GM19324 (cell line): ENCODE measurements around the gene ISOC1.

ENCODE experiments used
- ATAC-seq: cut with Tn5 transposase; IDR thresholded peaks from one replicate; pipeline ENCODE4 v1.9.1; 2021; ENCODE audit warnings: mild to moderate bottlenecking, moderate library complexity; ENCODE audit not compliant: unreplicated experiment, low FRiP score

Gene ISOC1

DNA sequence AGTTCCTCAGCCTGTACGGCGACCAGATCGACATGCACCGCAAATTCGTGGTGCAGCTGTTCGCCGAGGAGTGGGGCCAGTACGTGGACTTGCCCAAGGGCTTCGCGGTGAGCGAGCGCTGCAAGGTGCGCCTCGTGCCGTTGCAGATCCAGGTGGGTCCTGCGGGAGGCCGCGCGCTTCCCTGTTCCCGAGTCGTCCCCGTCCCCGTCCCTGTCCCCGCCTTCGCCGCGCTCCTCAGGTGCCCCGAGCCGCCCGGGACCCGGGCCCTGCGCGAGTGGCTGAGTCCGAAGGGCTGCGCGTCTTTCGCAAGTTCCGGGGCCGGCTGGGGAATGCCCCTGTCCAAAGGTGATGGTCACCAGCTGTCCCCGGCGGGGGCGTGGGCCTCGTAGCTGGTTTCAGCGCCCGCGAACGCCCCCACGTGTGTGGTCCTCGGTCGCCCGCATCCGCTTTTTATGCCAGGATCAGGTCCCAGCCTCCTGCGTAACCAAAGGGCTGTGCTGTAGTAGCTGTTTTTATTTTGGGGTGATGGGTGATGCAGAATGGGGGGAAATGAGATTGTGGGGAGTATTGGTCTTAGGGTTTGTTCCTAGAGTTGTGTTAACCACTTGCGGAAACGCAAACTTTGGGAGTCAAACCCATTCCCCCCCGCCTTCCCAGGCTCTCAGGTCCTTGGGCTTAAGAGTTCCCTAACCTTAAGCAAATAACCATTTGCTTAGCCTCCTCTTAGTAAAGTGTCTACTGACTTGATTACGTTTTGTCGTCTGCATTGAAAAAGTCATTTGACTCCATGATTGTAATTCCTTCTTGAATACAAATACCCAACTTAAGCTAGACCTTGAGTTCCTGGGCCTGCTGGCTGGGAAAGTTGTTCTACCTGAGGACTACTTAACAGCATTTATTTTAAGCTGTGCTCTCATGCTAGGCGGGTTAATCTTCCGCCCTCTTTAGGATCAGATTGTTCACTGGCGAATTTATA, 663 bp downstream of the ISOC1 start:
- peak; percentile 48 for ATAC-seq

DNA sequence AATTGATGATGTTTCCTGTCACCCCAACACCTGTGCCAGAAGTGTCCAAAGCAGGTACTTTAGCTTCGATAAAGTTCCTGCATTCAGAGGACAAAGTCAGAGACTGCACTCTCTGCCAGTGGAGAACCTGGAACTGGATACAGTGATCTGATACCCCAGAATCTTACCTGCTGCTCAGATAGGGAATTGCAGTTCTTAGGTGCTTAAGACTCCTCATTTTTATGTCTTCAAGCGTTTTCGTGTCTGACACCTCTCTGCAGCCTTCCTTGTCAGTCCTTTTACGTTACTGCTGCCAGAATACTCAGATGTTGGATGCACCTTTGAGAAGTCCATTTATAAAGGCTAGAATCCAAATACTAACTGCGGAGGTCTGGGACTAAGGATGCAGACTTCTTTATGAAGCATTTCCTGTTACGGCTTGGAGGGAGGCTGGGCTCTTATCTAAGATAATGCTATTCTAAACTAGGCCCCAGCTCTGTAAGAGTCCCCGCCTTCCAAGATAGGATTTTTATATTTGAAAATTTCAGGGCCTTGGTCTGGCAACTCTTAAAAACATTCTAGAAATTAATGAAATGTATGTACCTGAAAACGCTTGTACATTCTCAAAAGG, 1.9 kb downstream of the ISOC1 start:
- ATAC-seq: no peak

DNA sequence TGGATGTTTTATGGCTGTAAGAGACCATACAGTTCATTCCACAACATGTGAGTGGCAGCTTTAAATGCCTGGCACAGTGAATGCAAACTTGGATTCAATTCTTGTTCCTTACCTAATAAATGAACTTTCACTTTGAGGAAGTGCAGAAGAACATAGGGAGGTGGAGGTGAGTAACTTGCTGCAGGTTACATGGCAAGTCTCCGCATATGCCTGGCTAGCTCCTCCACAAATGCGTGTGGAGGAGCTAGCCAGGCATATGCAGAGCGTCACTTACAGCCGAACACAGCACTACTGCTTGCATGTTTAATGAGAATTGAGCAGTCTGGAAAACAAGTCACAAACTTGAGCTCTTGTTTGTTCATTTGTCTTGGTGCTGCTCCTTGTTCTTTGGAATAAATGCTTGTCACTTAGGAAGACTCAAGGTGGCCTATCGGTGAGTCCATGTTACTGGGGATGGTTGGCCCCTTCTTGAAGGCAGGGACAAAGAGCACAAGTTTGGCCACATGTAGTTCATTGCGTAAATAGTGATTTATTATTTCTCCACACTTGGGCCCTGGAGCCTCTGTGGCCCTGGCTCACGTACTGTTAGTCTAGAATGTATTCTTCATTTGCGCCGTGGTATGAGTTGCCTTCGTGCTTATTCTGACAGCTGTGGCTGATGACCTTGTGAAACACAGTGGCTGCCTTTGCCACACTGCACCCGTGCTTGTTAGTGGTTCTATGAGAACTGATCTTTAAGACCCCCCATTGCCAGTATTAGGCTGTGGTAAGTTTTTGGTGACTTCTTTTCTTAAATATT, 3.1 kb downstream of the ISOC1 start:
- no peak for ATAC-seq

DNA sequence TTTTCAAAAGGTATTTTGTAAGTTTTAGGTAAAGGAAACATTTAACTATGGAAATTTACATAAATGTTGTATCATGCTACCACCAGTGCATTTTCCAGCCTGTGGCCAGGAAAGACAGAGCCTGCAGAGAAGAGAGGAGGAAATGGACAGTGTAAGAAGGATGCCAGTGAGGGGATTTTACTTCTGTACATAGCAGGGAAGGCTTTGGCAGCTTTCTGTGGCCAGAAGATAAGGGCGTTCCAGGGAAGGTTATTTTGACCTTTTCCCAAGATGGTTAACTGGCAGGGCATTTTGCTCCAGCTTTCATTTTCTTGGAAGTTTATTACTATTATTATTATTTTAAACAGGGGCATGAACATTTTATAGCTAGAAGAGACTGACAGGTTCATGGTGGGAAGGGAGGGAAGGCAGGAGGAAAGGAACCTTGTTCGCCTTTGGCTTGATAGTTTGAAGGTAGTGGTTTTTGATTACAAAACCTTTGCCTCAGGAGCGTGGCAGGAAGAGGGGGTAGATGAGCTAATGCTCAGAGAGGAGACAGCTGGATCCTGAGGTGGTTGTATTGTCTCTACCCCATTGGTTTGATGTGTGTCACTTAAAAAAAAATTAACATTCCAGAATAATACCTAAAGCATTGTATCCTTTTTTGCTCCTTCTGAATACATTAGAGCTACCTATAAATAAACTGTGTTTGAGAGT, 4.1 kb downstream of the ISOC1 start:
- ATAC-seq: no peak

- ATAC-seq: no peak
Observed at GRCh38 chr5:129099184-129099569, 4.6 kb downstream of the ISOC1 start.

- ATAC-seq: no peak
Observed at GRCh38 chr5:129101794-129102193, 7.2 kb downstream of the ISOC1 start.

DNA sequence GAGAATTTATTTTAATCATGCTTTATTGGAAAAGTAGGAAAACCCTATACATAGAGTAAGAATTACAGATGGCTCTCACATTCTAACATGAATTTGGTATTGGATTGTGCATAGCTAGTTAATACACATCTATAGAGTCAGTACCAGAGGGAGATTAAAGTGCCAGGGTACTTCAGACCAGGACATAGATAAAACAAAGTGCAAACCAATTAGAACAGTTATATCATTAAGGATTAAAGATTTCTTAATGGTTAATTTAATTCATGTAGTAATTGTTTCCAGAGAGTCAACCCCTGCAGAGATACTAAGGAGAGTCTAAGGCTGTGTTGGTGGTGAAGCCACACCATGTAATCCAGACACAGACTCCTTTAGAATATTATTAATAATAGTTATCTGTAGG, 8.8 kb downstream of the ISOC1 start:
- no peak for ATAC-seq

DNA sequence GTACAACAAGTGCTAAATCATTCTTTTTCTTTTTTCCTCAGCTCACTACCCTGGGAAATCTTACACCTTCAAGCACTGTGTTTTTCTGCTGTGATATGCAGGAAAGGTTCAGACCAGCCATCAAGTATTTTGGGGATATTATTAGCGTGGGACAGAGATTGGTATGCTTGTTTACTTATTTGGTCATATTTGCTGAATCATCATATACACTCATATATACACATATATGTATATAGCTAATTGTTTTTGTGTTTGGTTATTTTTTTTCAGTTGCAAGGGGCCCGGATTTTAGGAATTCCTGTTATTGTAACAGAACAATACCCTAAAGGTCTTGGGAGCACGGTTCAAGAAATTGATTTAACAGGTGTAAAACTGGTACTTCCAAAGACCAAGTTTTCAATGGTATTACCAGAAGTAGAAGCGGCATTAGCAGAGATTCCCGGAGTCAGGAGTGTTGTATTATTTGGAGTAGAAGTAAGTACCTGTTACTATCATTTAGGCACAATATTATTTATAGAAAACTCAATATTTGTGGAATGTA, 10.4 kb downstream of the ISOC1 start:
- ATAC-seq: no peak

DNA sequence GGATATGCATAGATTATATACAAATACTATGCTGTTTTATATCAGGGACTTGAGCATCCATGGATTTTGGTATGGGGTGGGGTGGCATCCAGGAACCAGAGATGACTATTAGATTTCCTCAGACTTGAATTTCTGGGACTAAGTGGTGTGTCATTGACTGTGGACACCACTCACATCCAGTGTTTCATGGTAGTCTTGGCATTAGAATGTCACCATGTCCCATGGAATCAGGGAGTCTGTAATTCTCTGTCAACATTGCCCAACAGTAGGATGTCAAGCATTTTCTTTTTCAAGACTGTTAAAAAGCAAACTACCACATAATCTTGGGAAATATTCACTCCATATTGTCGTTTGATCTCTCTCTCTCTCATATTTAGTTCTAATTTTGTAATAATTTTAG, 13.1 kb downstream of the ISOC1 start:
- no peak for ATAC-seq

DNA sequence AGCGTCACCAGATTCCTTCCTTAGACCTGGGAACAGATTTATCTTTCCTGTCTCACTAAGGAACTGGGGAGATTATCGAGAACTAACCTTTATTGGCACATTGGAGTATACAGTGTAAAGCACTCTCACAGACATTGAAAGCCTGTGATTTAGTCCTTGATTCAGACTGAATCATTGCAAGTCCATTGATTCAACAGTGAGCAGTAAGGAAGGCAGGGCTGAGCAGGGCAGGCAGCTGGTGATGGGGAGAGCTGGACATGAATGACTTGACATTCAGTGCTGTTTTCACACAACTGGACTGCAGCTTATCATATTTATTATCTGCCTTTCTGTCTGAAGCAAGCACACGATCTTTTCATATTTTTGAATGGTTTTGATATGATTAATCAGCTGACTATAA, 16.2 kb downstream of the ISOC1 start:
- ATAC-seq: no peak

GRCh38 chr5:129111351-129111750, 16.8 kb downstream of the ISOC1 start:
- ATAC-seq: no peak

GRCh38 chr5:129112295-129112694, 17.7 kb downstream of the ISOC1 start:
- no peak for ATAC-seq

DNA sequence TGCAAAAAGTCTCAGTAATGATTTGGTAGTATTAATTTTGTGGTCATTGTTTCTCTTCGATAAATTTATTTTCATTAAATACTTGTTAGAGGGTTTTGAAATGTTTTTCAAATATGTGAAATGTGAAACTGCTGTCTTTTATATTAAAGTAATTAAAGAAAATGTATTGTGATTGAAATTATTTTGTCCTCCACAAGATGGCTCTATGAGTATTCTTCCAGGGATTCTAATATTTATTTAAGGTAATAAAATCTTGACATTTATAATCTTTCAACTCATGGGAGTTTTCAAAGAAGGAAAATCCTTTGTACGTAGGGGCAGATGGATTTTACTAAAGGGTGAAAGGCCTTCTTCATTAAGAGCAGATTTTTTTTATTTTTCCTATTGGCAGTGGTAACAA, 19.3 kb downstream of the ISOC1 start:
- ATAC-seq: no peak

- ATAC-seq: no peak
Observed at GRCh38 chr5:129114539-129115193, 20.1 kb downstream of the ISOC1 start.

DNA sequence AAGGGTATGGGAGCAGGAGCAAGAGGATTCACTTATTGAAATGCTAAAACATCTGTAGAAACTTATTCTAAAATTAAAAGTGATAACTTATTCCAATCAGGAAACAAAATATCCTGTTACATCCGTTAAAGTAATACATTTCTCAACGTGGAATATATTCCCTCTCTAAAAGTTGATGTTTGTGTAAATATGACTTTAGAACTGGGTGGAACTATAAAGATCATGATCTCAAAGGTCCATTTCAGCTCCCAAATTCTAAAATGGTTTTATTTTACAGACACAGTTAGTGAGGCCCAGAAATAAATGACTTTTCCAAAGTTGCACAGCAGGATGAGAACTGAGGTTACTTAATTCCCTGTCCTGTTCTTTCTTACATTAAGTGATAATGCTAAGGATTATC, 21.1 kb downstream of the ISOC1 start:
- ATAC-seq: no peak

GRCh38 chr5:129116797-129117196, 22.2 kb downstream of the ISOC1 start:
- no peak for ATAC-seq

DNA sequence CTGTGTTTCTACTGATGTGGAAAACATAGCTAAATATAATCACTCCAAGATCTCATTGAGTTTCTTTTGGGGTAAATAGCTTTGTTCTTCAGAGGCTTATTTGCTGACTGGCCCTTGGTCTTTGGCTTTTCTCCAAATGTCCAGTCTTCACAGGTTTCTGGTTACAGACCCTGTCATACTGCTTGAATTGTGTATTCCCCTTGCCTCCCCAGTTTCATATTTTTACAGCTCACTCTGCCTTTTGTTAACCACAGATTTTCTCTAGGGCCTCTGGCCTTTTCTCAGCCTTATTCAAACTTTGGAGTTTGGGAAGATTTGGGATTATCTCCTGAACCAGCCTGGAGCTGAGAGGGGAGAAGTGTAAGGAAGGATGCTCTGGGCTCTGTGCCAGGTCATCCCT, 23.9 kb downstream of the ISOC1 start:
- no peak for ATAC-seq

- ATAC-seq: no peak
Observed at GRCh38 chr5:129118826-129119225, 24.3 kb downstream of the ISOC1 start.

DNA sequence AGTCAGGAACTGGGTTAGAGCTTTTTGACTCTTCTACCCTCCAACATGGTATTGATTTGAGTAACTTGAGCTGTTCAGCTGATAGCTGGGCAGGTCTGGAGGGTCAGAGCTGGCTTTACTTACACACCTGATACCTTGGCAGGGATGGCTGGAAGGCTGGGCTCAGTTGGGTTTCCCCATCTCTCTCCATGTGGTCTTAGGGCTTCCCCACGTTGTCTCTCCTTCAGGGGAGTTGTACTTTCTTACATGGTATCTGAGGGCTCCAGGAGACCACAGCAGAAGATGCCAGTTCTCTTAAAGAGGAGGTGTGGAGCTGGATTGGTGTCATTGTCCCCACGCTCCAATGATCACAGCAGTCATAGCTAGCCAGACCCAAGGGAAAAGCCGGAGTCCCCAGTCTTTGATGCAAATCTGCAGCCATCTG, 25.6 kb downstream of the ISOC1 start:
- peak; percentile 41 for ATAC-seq

GRCh38 chr5:129122560-129122959, 28.0 kb downstream of the ISOC1 start:
- no peak for ATAC-seq
